K562 (cell line): ENCODE data around the gene SAP25. TPM values are rescaled to one million over a fixed set of nuclear protein-coding genes. Genes with fewer than 3 reads are reported as not detected.

Source experiments
- ATAC-seq: fragments of 200-7000 bp; cut with Tn5 transposase; 3 replicates; pipeline ENCODE4 v1.9.1; 2020; ENCODE audit warnings: moderate library complexity
- Bru-seq: library from RNA; stranded (reverse); fragments of 400-500 nt; gene quantifications from one replicate; lab custom pipeline; 2021; lab: Mats Ljungman, UMichigan
- BruChase-seq, 2 experiments: library from RNA; stranded (reverse); fragments of 400-500 nt; gene quantifications; one replicate each; lab custom pipeline; 2021; lab: Mats Ljungman, UMichigan
- BruUV-seq: library from RNA; stranded (reverse); fragments of 400-500 nt; replicated peaks from 2 replicates; lab custom pipeline; 2021; lab: Mats Ljungman, UMichigan
- CTCF ChIA-PET: fragments of 300-600 bp; formaldehyde crosslinking; extraction: SDS; loops from one replicate; lab custom pipeline; 2021; ENCODE audit warnings: low intra/inter-chr PET ratio; lab: Yijun Ruan, JAX
- POLR2A ChIA-PET: fragments of 300-600, 350-650 bp; sonication (Branson Sonifier 250); formaldehyde crosslinking; extraction: SDS; loops from one replicate; lab custom pipeline; 2021; ENCODE audit warnings: antibody characterized with exemption, inconsistent platforms; lab: Yijun Ruan, JAX
- DNase-seq, 4 experiments: peaks; one replicate each; pipeline versions ENCODE4 v3.0.0 to v3.0.0-alpha.2; 2011 to 2018; ENCODE audit warnings: low spot score in 3 of 4, mixed read lengths in 3 of 4; ENCODE audit errors: extremely low read depth in 1 of 4
- FAIRE-seq: peaks from 2 replicates; lab custom pipeline; 2011; peaks lifted over from hg19 to GRCh38; lab: Jason Lieb, UNC
- H2AFZ ChIP-seq: 2 replicates; pipeline ENCODE4 v1.6.0; 2011; ENCODE audit warnings: low read depth, low read length, control low read depth, inconsistent platforms
- H3K27ac ChIP-seq: fragments of 200-600 bp; 3 replicates; pipeline ENCODE4 v1.8.0; 2011; ENCODE audit warnings: low read depth, mild to moderate bottlenecking, control low read depth, inconsistent platforms, low read length, moderate library complexity, mixed read lengths; ENCODE audit errors: extremely low read depth
- H3K27me3 ChIP-seq, 2 experiments: fragments of 300-600 bp in 1 of 2; 2 replicates in 1 of 2; 3 replicates in 1 of 2; pipeline versions ENCODE4 v1.6.0 to v1.8.0; 2011; ENCODE audit warnings: inconsistent platforms in 2 of 2, low read length in 2 of 2, mild to moderate bottlenecking in 1 of 2, mixed read lengths in 1 of 2, moderate library complexity in 1 of 2; ENCODE audit not compliant: control insufficient read depth in 2 of 2, insufficient read depth in 2 of 2
- H3K36me3 ChIP-seq: fragments of 300-600 bp; 3 replicates; pipeline ENCODE4 v1.8.0; 2011; ENCODE audit warnings: mild to moderate bottlenecking, low read length, inconsistent platforms; ENCODE audit not compliant: control insufficient read depth, insufficient read depth
- H3K4me1 ChIP-seq, 2 experiments: fragments of 200-600 bp in 1 of 2; replicated peaks in 1 of 2; 2 replicates in 1 of 2; 3 replicates in 1 of 2; pipeline versions ENCODE4 v1.5.1 to v1.8.0; 2011; ENCODE audit warnings: inconsistent platforms in 2 of 2, low read length in 2 of 2, mild to moderate bottlenecking in 1 of 2, mixed read lengths in 1 of 2, moderate library complexity in 1 of 2; ENCODE audit not compliant: control insufficient read depth in 2 of 2, insufficient read depth in 2 of 2
- H3K4me2 ChIP-seq: 2 replicates; pipeline ENCODE4 v1.6.1; 2011; ENCODE audit warnings: low read length, control low read depth, inconsistent platforms, mixed read lengths; ENCODE audit not compliant: insufficient read depth
- H3K4me3 ChIP-seq: fragments of 200-600 bp; sonication (generic), shearing (Covaris generic); 2 replicates; pipeline ENCODE4 v1.5.1; 2016; ENCODE audit warnings: control low read depth, inconsistent platforms
- H3K79me2 ChIP-seq: fragments of 200-600 bp; 3 replicates; pipeline ENCODE4 v1.8.0; 2011; ENCODE audit warnings: low read length, inconsistent platforms; ENCODE audit not compliant: control insufficient read depth, insufficient read depth
- H3K9ac ChIP-seq, 2 experiments: 2 replicates each; pipeline versions ENCODE4 v1.6.0 to v1.6.1; 2011; ENCODE audit warnings: low read depth in 2 of 2, low read length in 2 of 2, control low read depth in 1 of 2, inconsistent platforms in 1 of 2, mild to moderate bottlenecking in 1 of 2, mixed read lengths in 1 of 2; ENCODE audit not compliant: insufficient read depth in 1 of 2
- H3K9me1 ChIP-seq: one replicate; pipeline ENCODE4 v1.6.0; 2011; ENCODE audit warnings: inconsistent platforms, mild to moderate bottlenecking, low read length, moderate library complexity; ENCODE audit not compliant: control insufficient read depth, insufficient read depth
- H3K9me3 ChIP-seq: replicated peaks from 2 replicates; pipeline ENCODE4 v1.5.1; 2011; ENCODE audit warnings: low read depth, low read length, inconsistent platforms; ENCODE audit not compliant: control insufficient read depth, insufficient read depth
- H4K20me1 ChIP-seq: replicated peaks from 2 replicates; pipeline ENCODE4 v1.6.1; 2011; ENCODE audit warnings: low read length, inconsistent platforms, mixed read lengths; ENCODE audit not compliant: control insufficient read depth, insufficient read depth
- ARID1B ChIP-seq: fragments of 450-650 bp; IDR thresholded peaks from 2 replicates; pipeline ENCODE4 v1.6.1; 2016; ENCODE audit warnings: antibody characterized with exemption, mild to moderate bottlenecking, inconsistent platforms
- ATF7 ChIP-seq: fragments of 450-650 bp; IDR thresholded peaks from 2 replicates; pipeline ENCODE4 v1.7.1; 2014; ENCODE audit warnings: mild to moderate bottlenecking, moderate library complexity
- CCNT2 ChIP-seq: IDR thresholded peaks from 2 replicates; pipeline ENCODE4 v1.6.1; 2011; ENCODE audit warnings: borderline replicate concordance, low read depth, mild to moderate bottlenecking, moderate library complexity, mixed read lengths, low read length; ENCODE audit not compliant: insufficient read length; ENCODE audit errors: extremely low read depth
- HNRNPL ChIP-seq: fragments of 200-400 bp; formaldehyde crosslinking; IDR thresholded peaks from 2 replicates; pipeline ENCODE4 v1.6.1; 2017; ENCODE audit warnings: low read depth, mild to moderate bottlenecking, low read length
- NR2C1 ChIP-seq, 2 experiments: fragments of 450-650 bp; IDR thresholded peaks; 2 replicates each; pipeline ENCODE4 v1.6.1; 2017; ENCODE audit warnings: mild to moderate bottlenecking in 2 of 2, antibody characterized with exemption in 1 of 2, inconsistent platforms in 1 of 2, missing compliant biosample characterization in 1 of 2, missing genetic modification characterization in 1 of 2
- RBFOX2 ChIP-seq: fragments of 200-400 bp; formaldehyde crosslinking; IDR thresholded peaks from 2 replicates; pipeline ENCODE4 v1.6.1; 2017; ENCODE audit warnings: low read depth, mild to moderate bottlenecking, low read length, moderate library complexity
- ZBTB33 ChIP-seq: sonication (generic); formaldehyde crosslinking; IDR thresholded peaks from 2 replicates; pipeline ENCODE4 v1.8.1; 2023; ENCODE audit warnings: mild to moderate bottlenecking, missing genetic modification reagents
- ZBTB8A ChIP-seq: fragments of 450-650 bp; IDR thresholded peaks from 2 replicates; pipeline ENCODE4 v1.6.1; 2018; ENCODE audit warnings: mild to moderate bottlenecking, moderate library complexity; ENCODE audit not compliant: partially characterized antibody
- WGBS: fragments of 100-300 bp; shearing (Covaris generic); methylation state at CpG from one replicate; pipeline ENCODE4 v1.1.6; 2016; ENCODE audit warnings: low coverage, mixed read lengths; ENCODE audit not compliant: insufficient coverage; ENCODE audit errors: missing lambda C conversion rate; 5-methylcytosine and 5-hydroxymethylcytosine counted together
- in situ Hi-C: fragments of 300-500 bp; cut with MboI; formaldehyde crosslinking; loops from 4 replicates; pipeline ENCODE4 v1.15.0; 2018; ENCODE audit warnings: inconsistent platforms, mixed read lengths
- intact Hi-C: fragments of 100-400 bp; cut with micrococcal nuclease; formaldehyde crosslinking; loops from 2 replicates; pipeline ENCODE4 v1.14.2; 2022
- long read RNA-seq, 3 experiments: library from polyadenylated mRNA in 2 of 3; library from RNA in 1 of 3; unstranded in 2 of 3; stranded (forward) in 1 of 3; transcript quantifications; one replicate each; pipeline ENCODE4 v2.0.0, GENCODE V29; 2019 to 2022
- polyA minus RNA-seq, 3 experiments: library from RNA; depleted of rRNA, polyadenylated mRNA; stranded (reverse); fragments of >200 nt; gene quantifications; 2 replicates each; pipeline ENCODE4 v1.2.3, GENCODE V29; 2011
- polyA plus RNA-seq, 8 experiments: library from polyadenylated mRNA; depleted of rRNA in 4 of 8; stranded (reverse) in 5 of 8; unstranded in 3 of 8; fragments of >200 nt; fragmentation: Nextera tagmentation in 2 of 8; fragmentation: Illumina TruSeq in 1 of 8; extraction: Ambion mirVana in 2 of 8; extraction: Trizol in 1 of 8; gene quantifications; 2 replicates each; pipeline versions ENCODE4 v1.2.1 to v1.2.3, GENCODE V29; 2011 to 2014; ENCODE audit warnings: inconsistent platforms in 1 of 8, missing spikeins in 1 of 8
- total RNA-seq, 7 experiments: library from RNA; depleted of rRNA in 6 of 7; stranded (reverse); fragments of >200 nt in 6 of 7; fragmentation: Illumina TruSeq in 2 of 7; extraction: Trizol in 2 of 7; gene quantifications; 2 replicates each; pipeline versions ENCODE4 v1.2.1 to v1.2.3, GENCODE V29; 2011 to 2021; ENCODE audit warnings: low replicate concordance in 1 of 7

The SAP25 gene
- total RNA-seq (2011; cell fraction: chromatin; rRNA removed; ENCODE audit: low replicate concordance), result 7.1 and 11.6 TPM in 2 replicates
- 13.0 and 18.8 TPM in 2 replicates for total RNA-seq (2011; cell fraction: nucleolus; rRNA removed)
- 5.2 and 5.7 TPM in 2 replicates for total RNA-seq (2011; cell fraction: nucleoplasm; rRNA removed)
- 1.3 and 1.8 TPM in 2 replicates for total RNA-seq (2014; rRNA removed)
- total RNA-seq (2014; rRNA removed; fragmentation: Illumina TruSeq; extraction: Trizol), result 0.48 TPM in 1 of 2 replicates, not detected in the other
- 1.1 TPM in 2 replicates for total RNA-seq (2015; rRNA removed; fragmentation: Illumina TruSeq; extraction: Trizol)
- 3.2 and 5.3 TPM in 2 replicates for total RNA-seq (2021)
- 0.42 and 2.1 TPM in 2 replicates for polyA plus RNA-seq (2011; rRNA removed)
- polyA plus RNA-seq (2011; cell fraction: cytosol; rRNA removed), result 0.96 and 3.5 TPM in 2 replicates
- 11.2 and 27.2 TPM in 2 replicates for polyA plus RNA-seq (2011; cell fraction: nucleus; rRNA removed)
- polyA plus RNA-seq (2012), result 4.8 and 12.8 TPM in 2 replicates
- 0.48 and 2.8 TPM in 2 replicates for polyA plus RNA-seq (2014; fragmentation: Illumina TruSeq; extraction: Trizol)
- polyA plus RNA-seq (2014; fragmentation: Nextera tagmentation; extraction: Ambion mirVana), result under 1 TPM; 0.13 to 0.14 TPM
- polyA plus RNA-seq (2014; rRNA removed), result 4.2 and 8.1 TPM in 2 replicates
- not detected in 2 replicates for polyA minus RNA-seq (2011; rRNA and poly(A)+ RNA removed)
- not detected in 2 replicates for polyA minus RNA-seq (2011; cell fraction: cytosol; rRNA and poly(A)+ RNA removed)
- 2.0 and 3.4 TPM in 2 replicates for polyA minus RNA-seq (2011; cell fraction: nucleus; rRNA and poly(A)+ RNA removed)
- not detected for Bru-seq, nascent RNA
- BruChase-seq, experiment 1, labeled RNA remaining after a 2-hour chase, result not detected
- percentile 40 among the genes with signal in this experiment for BruChase-seq, experiment 2, labeled RNA remaining after a 6-hour chase
- long read RNA-seq, experiment 1, partial matches to known transcripts, result 0 of 3 reads
- long read RNA-seq, experiment 1, other reads (novel, unspliced or antisense), result 1 of 3 reads
- long read RNA-seq, experiment 2, partial matches to known transcripts, result 0 of 2 reads
- long read RNA-seq, experiment 2, other reads (novel, unspliced or antisense), result 1 of 2 reads
- long read RNA-seq, experiment 3, result 0 reads

- no peaks in the 10 kb centered on the region for H4K20me1 ChIP-seq
- FAIRE-seq, result no peak
- H3K79me2 ChIP-seq, result no peaks in the 10 kb centered on the region
- POLR2A ChIA-PET, result interaction anchor here (0.6 to 1.7 kb wide), 2 partner anchors 12 to 96 kb away, joined by 3 to 14 read pairs; partner anchors contain the start of genes FBXO24 and LRCH4
- TF ChIP-seq RBFOX2, result peak; percentile 56
- TF ChIP-seq NR2C1 (IDR thresholded peaks at IDR 0.05), result no peak
- TF ChIP-seq NR2C1 (tag; IDR thresholded peaks at IDR 0.05), result no peak
- peak; percentile 72; the same call in 1 of the 2 replicates for TF ChIP-seq ZBTB33 (CRISPR knock-in tag)
- peak; percentile 16 for TF ChIP-seq CCNT2
- peak; percentile 42; the same call in 1 of the 2 replicates for TF ChIP-seq HNRNPL
- no peak for TF ChIP-seq ARID1B
- TF ChIP-seq ATF7, result no peak
- TF ChIP-seq ZBTB8A, result no peak
- TF ChIP-seq, all 486 proteins: peak for 4
- Histone ChIP-seq H3K9me3 (no peaks in the 10 kb centered on the region), H3K36me3 (peaks cover 52% of the 10 kb centered on the region; the same call in 1 of the 3 replicates), H2AFZ (no peak within 1 kb of the TSS), H3K4me3 (no peak within 1 kb of the TSS), H3K4me1 (peaks cover 2 to 87% of the 10 kb centered on the region in 2 experiments; a peak in 4 of 5 replicates), H3K4me2 (no peak within 1 kb of the TSS), H3K27ac (no peak within 1 kb of the TSS), H3K27me3 (no peaks in the 10 kb centered on the region), H3K9me1 (peaks cover 7% of the 10 kb centered on the region), H3K9ac (peak within 1 kb of the TSS in 1 of 2 experiments; percentile 65; a peak in 1 of 4 replicates)
- BruUV-seq, result TSS peak; percentile 27
- no peak for DNase-seq
- intact Hi-C loops (no loop called here), in situ Hi-C loops (loop anchor here (25.0 kb wide), 1 partner anchor 112 kb away; the partner anchor contains the start of gene SPACDR)
- CTCF ChIA-PET, result no interaction called here
- 94% methylated on average over 30 of the region's 70 CpGs for WGBS
- ATAC-seq, result no peak
Observed at GRCh38 chr7:100573691-100574361, at the start of gene SAP25. Gene SAP25 (minus strand): TSS chr7:100573900. CDS start chr7:100573742, 158 bp downstream.
